Activated B cell treated with CpG ODN at 0.5 μM for 24 hours (primary cell): ENCODE measurements around the gene PLEK2. TPM values are rescaled to one million over a fixed set of nuclear protein-coding genes. Genes with fewer than 3 reads are reported as not detected.
A peak's percentile ranks its signal among the peaks of the same experiment; 100 is the strongest.

Experiments
- ATAC-seq: fragments of 200-7000 bp; cut with Tn5 transposase; one replicate; pipeline ENCODE4 v1.10.0; 2021; ENCODE audit warnings: low read depth, mild to moderate bottlenecking, moderate library complexity
- CTCF ChIA-PET: fragments of 350-600 bp; sonication (Branson Sonifier 250); formaldehyde crosslinking; loops from one replicate; lab custom pipeline; 2021; ENCODE audit warnings: antibody characterized with exemption; lab: Charles Lee
- POLR2A ChIA-PET: fragments of 350-600 bp; sonication (Branson Sonifier 250); formaldehyde crosslinking; loops from one replicate; lab custom pipeline; 2021; ENCODE audit warnings: antibody characterized with exemption; lab: Charles Lee
- DNase-seq: peaks from one replicate; pipeline ENCODE4 v3.0.0; 2022
- H3K27ac Mint-ChIP-seq: one replicate; pipeline ENCODE4 v1.8.0; 2020; ENCODE audit warnings: mixed read lengths
- H3K27me3 Mint-ChIP-seq: one replicate; pipeline ENCODE4 v1.8.0; 2021; ENCODE audit warnings: mixed read lengths
- H3K36me3 Mint-ChIP-seq: one replicate; pipeline ENCODE4 v1.8.0; 2021; ENCODE audit warnings: low read depth, mixed read lengths
- H3K4me1 Mint-ChIP-seq: one replicate; pipeline ENCODE4 v1.8.0; 2021; ENCODE audit warnings: mixed read lengths
- H3K4me3 Mint-ChIP-seq: one replicate; pipeline ENCODE4 v1.8.0; 2020; ENCODE audit warnings: mild to moderate bottlenecking, mixed read lengths
- H3K9me3 Mint-ChIP-seq: one replicate; pipeline ENCODE4 v1.8.0; 2020; ENCODE audit warnings: mixed read lengths
- CTCF ChIP-seq: fragments of 200-600 bp; IDR thresholded peaks from one replicate; pipeline ENCODE4 v1.8.0; 2022; ENCODE audit warnings: antibody characterized with exemption, mild to moderate bottlenecking
- intact Hi-C: fragments of 100-400 bp; cut with micrococcal nuclease; formaldehyde crosslinking; loops from one replicate; pipeline ENCODE4 v1.15.1; 2024
- total RNA-seq: library from RNA; stranded (reverse); gene quantifications from 2 replicates; pipeline ENCODE4 v1.2.3, GENCODE V29; 2022

Gene PLEK2
- total RNA-seq, result not detected in 2 replicates

DNA sequence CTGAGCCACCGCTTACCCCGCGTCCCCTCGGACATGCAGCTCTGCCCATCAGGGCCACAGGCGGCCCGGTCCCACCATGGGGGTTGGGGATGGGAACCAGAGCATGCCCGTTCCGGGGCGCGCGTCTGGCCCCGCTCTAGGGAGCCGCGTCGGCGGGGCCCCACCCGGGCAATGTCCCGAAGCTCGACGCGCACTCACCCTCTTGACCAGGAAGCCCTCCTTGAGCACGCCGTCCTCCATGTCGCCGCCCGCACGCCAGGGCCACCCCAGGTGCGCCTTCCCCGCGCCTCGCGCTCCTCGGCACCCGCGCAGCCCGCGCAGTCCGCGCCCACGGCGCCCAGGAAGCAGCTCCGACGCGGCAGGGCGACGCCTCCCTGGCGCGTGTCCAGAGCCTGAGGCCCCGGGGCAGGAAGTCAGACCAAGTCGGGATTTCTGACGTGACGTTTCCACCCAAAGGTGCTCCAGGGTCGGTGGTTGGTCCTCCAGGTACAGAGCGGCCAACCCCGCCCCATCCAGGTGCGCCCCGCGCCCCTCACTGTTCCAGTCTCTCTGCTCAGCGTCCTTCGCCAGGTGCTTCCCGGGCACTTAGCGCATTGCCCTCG, at the start of gene PLEK2:
Gene PLEK2, minus strand, starts transcription at position 346 of the 602 bp plus-strand sequence. Its CDS starts 106 bp downstream, at position 240.
- CTCF ChIA-PET, result no interaction called here
- no peaks in the 10 kb centered on the region for H3K9me3 Mint-ChIP-seq

GRCh38 chr14:67461341-67461985, 49.5 kb upstream of the PLEK2 start:
- TF ChIP-seq CTCF, result no peak
- Mint-ChIP-seq H3K27me3 (peaks cover 5% of the 10 kb centered on the region), H3K36me3 (no peaks in the 10 kb centered on the region), H3K4me1 (no peaks in the 10 kb centered on the region), H3K9me3 (peaks cover 3% of the 10 kb centered on the region), H3K4me3 (no peak overlapping the region), H3K27ac (no peak overlapping the region)
- ChIA-PET CTCF (interaction anchor here (1.1 kb wide), 1 partner anchor 110 kb away, joined by 3 read pairs; no protein-coding TSS in a partner anchor), POLR2A (no interaction called here)
- intact Hi-C loops, result no loop called here
- no peak for DNase-seq
- no peak for ATAC-seq

More for the DNA sequence above, at the start of gene PLEK2:
- Mint-ChIP-seq H3K4me1 (peaks cover 12% of the 10 kb centered on the region), H3K36me3 (no peaks in the 10 kb centered on the region), H3K27me3 (peaks cover 21% of the 10 kb centered on the region), H3K27ac (no peak within 1 kb of the TSS), H3K4me3 (peak within 1 kb of the TSS; percentile 42)
- no peak for DNase-seq
- TF ChIP-seq CTCF, result no peak
- ATAC-seq, result no peak
- intact Hi-C loops, result no loop called here
- POLR2A ChIA-PET, result no interaction called here

DNA sequence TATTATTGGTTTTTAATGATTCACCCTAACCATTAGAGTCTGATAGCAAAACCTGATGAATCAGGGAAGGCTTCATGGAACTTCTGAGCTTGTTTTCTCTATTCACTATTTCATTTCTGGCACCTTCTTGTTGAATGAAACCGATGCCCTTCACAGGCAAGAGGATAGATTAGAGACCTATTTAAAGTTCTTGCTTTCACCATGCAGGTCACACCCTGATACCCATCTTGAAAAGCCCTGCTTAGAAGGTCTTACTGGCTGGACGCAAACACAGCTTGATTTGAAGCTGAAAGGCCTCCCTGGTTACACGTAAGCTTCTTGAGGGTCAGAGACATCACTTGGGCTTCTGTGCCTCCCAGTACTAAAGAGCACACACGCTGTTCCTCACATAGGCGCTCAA, 47.4 kb upstream of the PLEK2 start:
- Mint-ChIP-seq H3K36me3 (no peaks in the 10 kb centered on the region), H3K27me3 (peaks cover 5% of the 10 kb centered on the region), H3K27ac (no peak overlapping the region), H3K4me3 (no peak overlapping the region), H3K4me1 (no peaks in the 10 kb centered on the region), H3K9me3 (peaks cover 3% of the 10 kb centered on the region)
- DNase-seq, result no peak
- CTCF ChIA-PET, result interaction anchor here (1.7 kb wide), 1 partner anchor 32 kb away, joined by 6 read pairs; no protein-coding TSS in a partner anchor
- ATAC-seq, result no peak
- intact Hi-C loops, result no loop called here
- POLR2A ChIA-PET, result interaction anchor here (0.6 kb wide), 1 partner anchor 12 kb away, joined by 3 read pairs; no protein-coding TSS in a partner anchor
- no peak for TF ChIP-seq CTCF

DNA sequence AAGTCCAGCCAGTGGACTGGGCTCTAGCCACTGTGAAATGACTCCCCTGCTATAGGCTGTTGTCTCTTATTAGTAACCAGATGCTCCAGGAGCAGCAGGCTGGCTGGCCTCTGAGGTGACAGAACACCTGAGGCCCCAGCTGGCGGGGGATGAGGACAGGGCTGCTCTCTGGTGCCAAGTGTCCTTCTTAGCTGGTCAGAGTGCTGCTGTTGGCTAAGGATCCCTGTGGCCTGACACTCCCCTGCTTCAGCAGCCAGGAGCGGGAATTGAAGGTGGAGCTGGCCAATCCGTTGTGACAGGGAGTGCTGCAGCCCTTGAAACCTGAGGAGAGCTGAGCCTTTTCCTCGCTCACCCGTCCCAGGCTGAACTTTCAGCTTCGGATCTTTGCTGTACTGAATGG, 45.8 kb upstream of the PLEK2 start:
- no peak for ATAC-seq
- Mint-ChIP-seq H3K4me1 (no peaks in the 10 kb centered on the region), H3K4me3 (no peak overlapping the region), H3K9me3 (peaks cover 3% of the 10 kb centered on the region), H3K27me3 (peaks cover 7% of the 10 kb centered on the region), H3K36me3 (no peaks in the 10 kb centered on the region), H3K27ac (no peak overlapping the region)
- ChIA-PET CTCF (interaction anchor here (0.5 to 1.7 kb wide), 2 partner anchors 30 to 86 kb away, joined by 3 to 6 read pairs; no protein-coding TSS in a partner anchor), POLR2A (no interaction called here)
- intact Hi-C loops, result no loop called here
- no peak for TF ChIP-seq CTCF
- no peak for DNase-seq

GRCh38 chr14:67456732-67457131, 44.8 kb upstream of the PLEK2 start:
- Mint-ChIP-seq H3K4me1 (no peaks in the 10 kb centered on the region), H3K4me3 (no peak overlapping the region), H3K36me3 (no peaks in the 10 kb centered on the region), H3K9me3 (peaks cover 3% of the 10 kb centered on the region), H3K27me3 (peaks cover 7% of the 10 kb centered on the region), H3K27ac (no peak overlapping the region)
- intact Hi-C loops, result no loop called here
- ChIA-PET POLR2A (no interaction called here), CTCF (no interaction called here)
- ATAC-seq, result no peak
- TF ChIP-seq CTCF, result no peak
- no peak for DNase-seq
